ENCODE measurements around the gene CCT6B. TPM values are rescaled to one million over a fixed set of nuclear protein-coding genes. Genes with fewer than 3 reads are reported as not detected.
A peak's percentile ranks its signal among the peaks of the same experiment; 100 is the strongest.

The CCT6B gene
- total and polyA plus RNA-seq, 3 donors from 2014 or later: 46.8 to 226 (median 56.5) TPM

DNA sequence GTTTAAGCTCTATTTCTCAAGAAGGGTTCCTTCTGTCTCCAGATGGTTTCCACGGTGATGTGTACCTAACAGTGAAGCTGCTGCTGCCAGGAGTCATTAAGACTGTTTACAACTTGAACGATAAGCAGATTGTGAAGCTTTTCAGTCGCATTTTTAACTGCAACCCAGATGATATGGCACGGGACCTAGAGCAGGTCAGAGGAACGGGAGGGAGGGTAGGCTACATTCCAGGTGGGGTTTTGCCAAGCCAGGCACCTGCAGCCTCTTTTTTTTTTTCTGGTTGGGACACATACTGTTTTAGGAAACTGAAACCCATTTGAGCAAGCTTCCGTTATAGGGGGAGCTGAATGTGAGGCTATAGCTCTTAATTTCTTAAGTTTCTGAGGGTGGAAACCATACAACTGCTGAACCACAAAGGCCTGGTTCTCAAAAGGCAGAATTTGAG, 29.7 kb upstream of the CCT6B start:
- Histone ChIP-seq H3K4me3 (no peak overlapping the region), H3K27ac (no peak overlapping the region), H3K4me1 (no peaks in the 10 kb centered on the region), H3K9me3 (no peaks in the 10 kb centered on the region), H3K36me3 (ENCODE audit: low read depth, missing control alignments) (no peaks in the 10 kb centered on the region), H3K27me3 (no peaks in the 10 kb centered on the region)
- 58 to 62% methylated on average over 6 of the region's 6 CpGs for WGBS, 2 donors
- DNase-seq: no peak
- TF ChIP-seq POLR2A (IDR thresholded peaks at IDR 0.05): no peak
- TF ChIP-seq CTCF (IDR thresholded peaks at IDR 0.05): no peak
- intact Hi-C loops (cut with DNase I; ENCODE audit: low total_unique reads): no loop called here

DNA sequence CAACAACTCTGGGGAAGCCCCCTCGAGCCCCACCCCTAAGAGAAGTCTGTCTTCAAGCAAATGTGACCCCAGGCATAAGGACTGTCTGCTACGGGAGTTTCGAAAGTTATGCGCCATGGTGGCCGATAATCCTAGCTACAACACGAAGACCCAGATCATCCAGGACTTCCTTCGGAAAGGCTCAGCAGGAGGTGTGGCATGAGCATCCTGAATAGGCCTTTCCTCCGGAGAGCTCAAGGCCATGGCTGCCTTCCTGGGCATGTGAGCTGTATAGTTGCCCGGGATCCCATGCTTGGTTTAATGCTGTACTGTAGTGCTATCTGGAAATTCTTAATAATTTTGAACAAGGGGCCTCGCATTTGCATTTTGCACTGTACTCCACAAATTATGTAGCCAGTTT, 28.2 kb upstream of the CCT6B start:
- TF ChIP-seq CTCF (IDR thresholded peaks at IDR 0.05): no peak
- TF ChIP-seq POLR2A (IDR thresholded peaks at IDR 0.05): no peak
- Histone ChIP-seq H3K36me3 (ENCODE audit: low read depth, missing control alignments) (no peaks in the 10 kb centered on the region), H3K9me3 (no peaks in the 10 kb centered on the region), H3K27ac (no peak overlapping the region), H3K4me1 (no peaks in the 10 kb centered on the region), H3K27me3 (no peaks in the 10 kb centered on the region), H3K4me3 (no peak overlapping the region)
- no peak for DNase-seq
- 89 to 90% methylated on average over 10 of the region's 10 CpGs for WGBS, 2 donors
- intact Hi-C loops (cut with DNase I; ENCODE audit: low total_unique reads): no loop called here

- intact Hi-C loops (cut with DNase I; ENCODE audit: low total_unique reads): no loop called here
- no peak for TF ChIP-seq CTCF (IDR thresholded peaks at IDR 0.05)
- TF ChIP-seq POLR2A (IDR thresholded peaks at IDR 0.05): no peak
- no peak for DNase-seq
- Histone ChIP-seq H3K9me3 (no peaks in the 10 kb centered on the region), H3K36me3 (ENCODE audit: low read depth, missing control alignments) (no peaks in the 10 kb centered on the region), H3K27me3 (no peaks in the 10 kb centered on the region), H3K27ac (no peak overlapping the region), H3K4me3 (no peak overlapping the region), H3K4me1 (no peaks in the 10 kb centered on the region)
- WGBS, 2 donors: 76 to 80% methylated on average over 2 of the region's 2 CpGs
Measured at GRCh38 chr17:34988644-34989043, 27.4 kb upstream of the CCT6B start.

- intact Hi-C loops (cut with DNase I; ENCODE audit: low total_unique reads): no loop called here
- Histone ChIP-seq H3K4me1 (peaks cover under 1% of the 10 kb centered on the region), H3K27me3 (no peaks in the 10 kb centered on the region), H3K36me3 (ENCODE audit: low read depth, missing control alignments) (no peaks in the 10 kb centered on the region), H3K27ac (no peak overlapping the region), H3K9me3 (no peaks in the 10 kb centered on the region), H3K4me3 (no peak overlapping the region)
- no peak for DNase-seq
- 79 to 85% methylated on average over 2 of the region's 2 CpGs for WGBS, 2 donors
- no peak for TF ChIP-seq CTCF (IDR thresholded peaks at IDR 0.05)
- no peak for TF ChIP-seq POLR2A (IDR thresholded peaks at IDR 0.05)
Measured at GRCh38 chr17:34987232-34987631, 26.0 kb upstream of the CCT6B start.

GRCh38 chr17:34981538-34982241, 20.4 kb upstream of the CCT6B start:
- Histone ChIP-seq H3K9me3 (no peaks in the 10 kb centered on the region), H3K27me3 (no peaks in the 10 kb centered on the region), H3K36me3 (ENCODE audit: low read depth, missing control alignments) (no peaks in the 10 kb centered on the region), H3K4me1 (peaks cover 11% of the 10 kb centered on the region), H3K27ac (peak overlapping the region; percentile 98 to 99), H3K4me3 (peak overlapping the region; percentile 87 to 89)
- no peak for DNase-seq
- TF ChIP-seq CTCF (IDR thresholded peaks at IDR 0.05) (no peak), POLR2A (IDR thresholded peaks at IDR 0.05) (no peak)
- WGBS, 2 donors: 7 to 8% methylated on average over 8 of the region's 8 CpGs
- intact Hi-C loops (cut with DNase I; ENCODE audit: low total_unique reads): no loop called here

All from testis (tissue), 3 donors.